Ecto neural progenitor cell (in vitro differentiated cells): ENCODE measurements around the gene NMNAT2.
A peak's percentile ranks its signal among the peaks of the same experiment; 100 is the strongest.

Experiments used
- DNase-seq: peaks from one replicate; pipeline ENCODE4 v3.0.0-alpha.2; 2018; ENCODE audit warnings: low spot score

NMNAT2 gene

DNA sequence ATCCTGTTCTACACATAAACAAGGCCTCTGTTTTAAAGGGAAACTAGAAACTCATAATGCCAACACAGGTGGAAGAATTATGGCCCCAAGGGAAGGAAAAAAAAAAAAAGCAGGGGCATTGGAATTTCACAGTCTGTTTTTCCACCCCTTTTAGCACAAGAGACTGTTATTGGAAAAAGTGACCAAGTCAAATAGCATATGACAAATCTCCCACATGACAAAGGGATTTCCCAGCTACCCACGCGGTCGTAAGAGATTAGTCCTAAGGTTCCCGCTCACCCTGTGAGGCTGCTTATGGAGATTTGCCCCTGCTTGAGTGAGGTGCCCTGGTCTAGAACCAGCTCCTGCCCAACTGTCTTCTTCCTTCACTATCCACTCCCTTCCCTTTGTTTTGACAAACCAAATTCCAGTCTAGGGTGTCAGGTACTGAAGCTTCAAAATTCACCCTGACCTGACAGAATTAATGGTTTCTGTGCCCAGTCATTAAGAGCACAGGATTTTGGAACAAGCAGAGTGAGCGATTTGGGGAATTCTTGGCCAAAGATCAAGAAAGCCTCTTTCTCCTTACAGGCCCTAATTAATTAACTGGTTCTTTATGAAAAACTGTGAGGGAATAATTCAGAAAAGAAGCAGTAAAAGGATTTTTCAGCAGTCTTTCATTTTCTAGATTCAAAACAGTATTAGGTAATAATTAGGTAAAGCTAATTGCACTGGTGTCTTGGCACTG is 107.3 kb downstream of the NMNAT2 start:
- no peak for DNase-seq

DNA sequence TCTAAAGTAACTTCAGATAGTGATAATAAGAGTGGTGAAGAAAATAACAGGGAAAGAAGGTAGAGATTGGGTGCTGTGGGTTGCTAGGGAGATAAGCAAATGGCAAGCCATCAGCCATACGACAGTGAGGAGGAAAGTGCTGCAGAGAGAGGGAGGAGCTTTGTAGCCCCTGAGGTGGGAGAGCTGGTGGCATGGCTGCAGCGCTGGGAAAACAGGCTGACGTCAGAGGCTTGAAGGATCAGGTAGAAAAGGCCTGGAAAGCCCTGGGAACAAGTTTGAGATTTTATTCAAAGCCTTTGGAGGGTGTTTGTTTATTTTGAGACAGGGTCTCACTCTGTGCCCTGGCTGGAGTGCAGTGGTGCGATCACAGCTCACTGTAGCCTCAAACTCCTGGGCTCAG is 109.5 kb downstream of the NMNAT2 start:
- no peak for DNase-seq

DNA sequence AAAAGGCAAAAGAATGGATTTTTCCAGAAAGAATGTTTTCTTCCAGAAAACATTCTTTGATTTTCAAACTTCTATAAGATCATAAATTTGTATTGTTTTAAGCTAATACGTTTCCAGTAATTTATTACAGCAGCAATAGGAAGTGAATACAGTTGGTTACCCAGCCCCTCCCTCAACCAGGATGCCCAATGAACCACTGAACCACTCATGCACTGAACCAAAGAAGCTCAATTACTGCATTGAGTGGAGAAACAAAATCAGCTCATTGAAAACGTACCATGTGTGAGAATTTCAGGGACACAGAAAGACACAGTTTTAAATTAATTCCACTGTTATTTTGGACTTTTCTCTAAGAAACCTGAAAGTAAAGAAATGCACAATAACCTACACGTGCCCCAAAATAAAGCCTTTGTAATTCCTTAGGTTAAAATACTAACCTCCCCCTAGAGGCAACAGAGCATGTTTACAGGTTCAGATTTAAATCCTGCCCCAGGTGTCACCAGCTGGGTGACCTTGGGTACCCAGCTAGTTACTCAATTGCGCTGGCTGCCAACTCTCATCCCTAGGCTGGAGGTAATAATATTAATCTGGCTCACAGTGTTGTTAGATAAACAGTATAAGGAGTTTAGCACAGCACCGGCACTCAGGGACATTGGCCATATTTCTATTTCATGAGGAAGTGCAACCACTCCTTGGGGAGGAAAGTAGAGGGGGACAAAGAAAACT is 111.7 kb downstream of the NMNAT2 start:
- DNase-seq = no peak

DNA sequence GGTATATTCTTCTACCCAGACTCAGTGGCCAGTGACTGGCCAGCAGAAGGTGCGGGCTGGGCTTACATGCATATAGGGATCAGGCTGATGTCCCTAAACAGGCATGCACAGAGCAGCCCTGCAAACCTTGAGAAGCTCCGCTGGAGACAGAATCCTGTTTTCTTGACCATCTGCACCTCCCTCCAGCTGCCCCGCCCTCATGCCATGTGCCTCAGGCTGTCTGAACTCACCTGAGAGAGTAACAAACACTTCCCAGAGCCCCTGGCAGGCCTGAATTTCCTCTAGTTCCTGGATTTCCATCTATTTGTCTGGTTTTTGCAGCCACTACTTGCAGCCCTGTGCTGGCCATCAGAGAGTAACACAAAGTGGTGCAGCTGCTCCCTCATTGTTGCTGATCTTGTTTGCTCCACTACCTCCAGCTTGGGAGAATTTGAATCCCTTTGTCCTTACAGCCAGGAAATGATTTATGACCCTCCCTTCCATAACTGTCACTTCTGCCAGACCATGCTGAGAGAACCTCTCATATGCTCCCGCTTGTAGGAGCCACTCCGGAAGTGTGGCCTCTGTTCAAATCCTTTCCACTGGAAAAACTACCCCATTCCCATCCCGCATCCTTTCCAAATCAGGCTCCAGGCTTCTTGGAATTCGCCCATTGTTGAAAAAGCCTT is 113.6 kb downstream of the NMNAT2 start:
- DNase-seq = peak; percentile 39

DNA sequence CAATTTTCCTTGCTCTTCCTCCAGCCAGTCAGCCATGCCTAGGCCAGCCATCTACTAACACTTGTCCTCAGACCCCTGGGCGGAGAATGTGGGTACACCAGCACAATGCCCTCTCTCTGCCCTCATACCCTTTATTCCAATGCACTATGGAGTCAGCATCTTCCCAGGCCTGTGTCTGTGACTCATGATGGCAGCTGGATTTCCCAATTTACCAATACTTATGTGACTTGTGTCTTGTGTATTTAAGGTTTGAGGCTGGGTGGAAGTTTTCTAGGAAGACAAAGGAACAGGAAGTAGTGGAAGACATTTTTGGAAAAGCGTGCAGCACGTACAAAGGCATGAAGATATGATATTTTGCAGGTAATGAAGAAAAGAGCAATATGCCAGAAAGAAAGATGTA is 114.3 kb downstream of the NMNAT2 start:
- no peak for DNase-seq

DNA sequence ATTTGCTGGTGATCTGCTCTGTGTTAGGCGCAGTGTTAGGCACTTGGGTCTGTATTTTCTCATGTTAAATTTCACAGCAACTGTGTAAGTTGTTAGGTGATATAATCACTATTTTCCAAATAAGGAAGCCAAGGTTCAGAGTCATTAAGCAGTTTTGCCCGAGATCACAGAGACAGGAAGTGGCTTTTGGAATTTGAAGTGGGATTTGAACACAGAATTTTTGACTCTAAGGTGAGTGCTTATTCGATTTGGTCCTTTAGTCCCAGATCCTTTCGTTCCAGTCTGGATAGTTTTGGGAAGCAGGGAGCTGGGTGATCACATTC is 114.9 kb downstream of the NMNAT2 start:
- DNase-seq = no peak

DNA sequence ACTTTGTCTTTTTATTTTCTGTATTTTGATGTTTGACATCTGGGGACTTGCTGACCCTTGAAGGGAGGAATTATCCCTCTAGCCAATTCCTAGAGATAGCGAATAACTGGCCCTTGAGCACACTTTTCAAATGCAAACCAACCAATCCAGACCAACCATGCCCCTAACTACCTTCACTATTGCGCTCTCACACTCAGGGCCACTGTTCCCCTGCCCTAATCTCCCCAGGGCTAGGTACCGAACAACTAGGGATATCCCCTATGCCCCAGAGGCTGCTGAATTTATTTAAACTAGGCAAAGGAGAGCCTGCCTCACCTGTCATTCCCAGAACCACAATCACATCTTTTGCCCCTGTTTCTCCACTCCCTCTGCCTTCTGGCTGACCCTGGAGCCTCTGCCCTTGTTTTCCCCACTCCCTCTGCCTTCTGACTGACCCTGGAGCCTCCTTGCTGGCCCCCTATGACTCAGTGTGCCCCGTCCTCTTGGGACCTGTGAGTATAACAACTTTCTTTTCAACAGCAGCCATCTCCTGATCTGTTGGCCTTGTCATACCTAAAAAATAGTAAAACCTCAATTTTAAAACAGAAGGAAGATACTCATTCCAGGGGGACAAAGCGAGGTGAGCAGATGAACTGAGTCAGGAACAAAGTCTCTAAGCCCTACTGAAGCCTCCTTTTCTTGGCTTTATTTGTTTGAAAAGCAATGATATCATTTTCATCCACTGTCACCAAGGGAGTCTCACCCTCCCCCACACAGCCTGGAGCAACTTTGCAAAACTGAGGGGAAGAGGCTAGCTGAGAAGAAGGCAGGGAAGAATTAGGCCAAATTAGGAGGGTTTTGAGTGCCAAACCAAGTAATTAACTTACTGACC is 115.5 kb downstream of the NMNAT2 start:
- peak; percentile 16 for DNase-seq

DNA sequence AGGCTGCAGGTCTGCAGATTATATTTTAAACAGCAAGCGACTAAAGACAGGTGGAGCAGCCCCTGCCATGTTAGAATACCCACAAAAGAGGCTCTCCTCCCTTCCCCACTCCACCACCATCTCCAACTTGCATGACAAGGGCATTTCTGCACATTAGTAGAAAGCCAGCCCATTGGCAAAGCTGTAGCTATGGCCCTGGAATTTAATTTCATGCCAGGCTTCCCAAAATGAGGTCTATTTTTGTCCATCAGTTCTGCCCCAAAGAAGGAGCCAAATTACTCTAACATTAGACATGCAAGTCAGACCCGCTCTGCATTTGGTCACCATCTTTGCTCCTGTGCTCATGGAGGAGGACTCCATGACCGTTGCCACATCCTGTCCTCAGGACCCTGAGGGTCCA is 116.9 kb downstream of the NMNAT2 start:
- DNase-seq = no peak

DNA sequence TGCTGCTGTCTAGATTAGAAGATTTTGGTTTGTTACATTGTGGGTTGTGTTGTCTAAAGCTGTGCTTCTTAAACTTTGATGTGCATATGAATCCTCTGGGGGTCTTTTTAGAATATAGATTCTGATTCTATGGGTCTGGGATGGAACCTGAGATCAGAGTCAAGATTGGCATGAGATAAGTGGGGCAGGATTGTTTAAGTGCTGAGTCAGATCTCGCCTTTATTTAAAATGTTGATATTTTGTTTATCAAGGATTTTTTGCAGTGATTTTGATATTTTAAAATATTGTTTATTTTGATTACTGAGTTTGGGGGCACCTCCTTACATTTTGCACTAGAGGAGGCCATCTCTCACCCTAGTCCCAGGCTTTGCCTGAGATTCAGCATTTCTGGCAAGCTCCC is 117.4 kb downstream of the NMNAT2 start:
- no peak for DNase-seq

DNA sequence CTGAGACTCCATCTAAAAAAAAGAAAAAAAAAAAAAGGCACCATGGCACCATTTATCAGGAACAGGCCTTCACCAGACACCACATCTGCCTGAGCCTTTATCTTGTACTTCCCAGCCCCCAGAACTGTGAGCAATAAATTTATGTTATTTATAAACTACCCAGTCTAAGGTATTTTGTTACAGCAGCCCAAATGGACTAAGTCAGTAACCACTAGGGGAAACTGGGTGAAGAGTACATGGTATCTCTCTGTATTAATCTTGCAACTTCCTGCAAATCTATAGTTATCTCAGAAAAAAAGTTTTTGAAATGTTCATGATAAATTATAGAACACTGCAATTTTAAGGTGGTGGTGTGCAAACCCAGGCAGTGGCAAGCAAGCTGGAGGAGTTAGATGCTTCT is 117.8 kb downstream of the NMNAT2 start:
- no peak for DNase-seq

DNA sequence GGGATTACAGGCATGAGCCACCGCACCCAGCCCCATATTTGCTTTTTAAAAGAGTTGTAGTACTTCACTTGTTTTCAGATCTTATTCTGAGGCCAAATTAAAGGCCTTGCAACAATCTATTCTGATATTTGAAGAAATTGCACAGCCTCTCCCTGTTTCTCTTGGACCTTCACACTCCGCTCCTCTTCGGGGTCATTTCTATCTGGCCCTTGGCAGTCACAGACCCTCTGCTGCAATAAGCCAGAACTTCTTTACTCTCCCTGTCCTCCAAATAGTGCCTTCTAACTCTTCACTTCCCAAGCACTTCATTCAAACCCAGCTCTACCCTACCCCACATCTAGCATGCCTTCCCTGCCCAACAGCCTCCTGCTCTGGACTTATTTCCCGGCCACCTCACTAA is 121.4 kb downstream of the NMNAT2 start:
- DNase-seq = no peak

DNA sequence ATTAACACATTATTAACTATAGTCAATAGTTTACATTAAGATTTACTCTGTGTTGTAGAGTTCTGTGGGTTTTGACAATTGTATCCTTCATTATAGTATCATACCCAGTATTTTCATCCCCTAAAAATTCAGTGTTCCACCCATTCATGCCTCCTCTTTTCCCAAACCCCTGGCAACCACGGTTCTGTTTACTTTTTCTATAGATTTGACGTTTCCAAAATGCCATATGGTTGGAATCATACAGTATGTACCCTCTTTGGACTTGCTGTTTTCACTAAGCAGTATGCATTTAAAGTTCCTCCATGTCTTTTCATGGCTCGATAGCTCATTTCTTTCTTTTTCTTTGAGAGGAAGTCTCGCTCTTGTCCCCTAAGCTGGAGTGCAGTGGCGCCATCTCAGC is 122.7 kb downstream of the NMNAT2 start:
- no peak for DNase-seq

DNA sequence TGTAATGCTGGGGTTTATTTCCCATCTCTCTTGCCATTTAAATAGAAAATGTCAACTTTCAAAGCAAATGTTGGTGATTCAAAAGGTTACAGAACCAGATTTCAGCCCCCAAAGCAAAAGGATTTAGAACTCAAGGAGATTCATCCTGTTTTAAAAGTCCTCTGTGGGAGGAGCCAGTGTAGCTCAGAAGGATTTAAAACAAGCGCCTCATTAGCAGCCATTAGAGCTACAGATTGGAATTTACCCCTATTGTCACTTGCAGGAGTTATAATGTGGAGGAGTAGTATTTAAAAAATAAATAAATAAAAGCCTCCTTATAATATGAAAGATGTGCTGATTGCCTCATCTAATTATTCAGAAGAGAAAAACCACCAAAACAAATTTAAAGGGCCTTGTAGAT is 124.3 kb downstream of the NMNAT2 start:
- no peak for DNase-seq

DNA sequence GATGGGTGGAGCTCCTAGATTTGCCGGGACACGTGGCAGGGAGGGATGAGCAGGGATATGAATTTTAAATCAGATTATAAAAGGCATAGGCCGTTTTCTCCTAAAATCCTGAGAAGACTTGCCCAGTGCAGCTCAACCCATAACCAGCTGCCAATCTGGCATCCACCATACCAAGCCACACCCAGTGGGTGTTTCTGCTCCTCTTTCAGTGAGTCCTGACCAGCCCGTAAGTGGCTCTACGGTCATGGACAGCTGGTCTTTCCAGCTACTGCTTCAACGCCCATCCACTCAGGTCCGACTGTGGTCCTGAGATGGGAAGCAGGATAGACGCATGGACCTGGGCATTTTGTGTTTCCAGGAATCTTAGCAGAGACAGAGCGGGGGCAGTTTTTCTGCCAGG is 124.9 kb downstream of the NMNAT2 start:
- no peak for DNase-seq

DNA sequence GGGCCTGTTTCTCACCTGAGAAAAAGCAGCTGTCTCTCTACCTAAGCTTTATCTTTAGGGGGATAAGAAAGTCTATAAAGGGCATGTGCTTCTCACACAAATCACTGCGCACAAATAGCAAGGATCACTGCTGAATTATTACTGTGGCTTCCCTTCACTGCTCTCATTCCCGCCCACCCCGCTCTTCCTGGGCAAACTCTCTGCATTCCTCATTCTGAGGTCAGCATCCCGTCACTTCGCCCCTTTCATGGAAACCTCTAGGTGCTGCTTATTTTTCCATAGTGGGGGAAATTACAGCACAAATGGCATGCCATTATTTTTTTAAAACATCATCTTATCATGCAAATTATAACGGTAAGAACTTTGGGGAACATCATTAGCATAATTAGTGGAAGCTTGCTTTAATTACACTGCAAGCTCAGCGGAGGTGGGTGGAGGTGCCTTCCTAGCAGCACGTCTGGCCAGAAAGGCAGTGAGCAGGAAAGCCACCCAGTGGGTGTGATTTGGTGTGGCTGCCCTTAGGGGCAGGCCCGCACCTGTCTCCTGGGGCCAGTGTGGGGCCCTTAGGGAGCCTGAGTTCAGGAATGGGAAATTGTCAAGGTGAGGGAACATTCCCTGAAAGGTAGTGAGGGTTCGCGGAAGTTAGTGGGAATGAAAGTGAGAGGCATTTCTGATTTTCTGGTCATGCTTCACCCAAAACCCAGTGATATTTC is 126.2 kb downstream of the NMNAT2 start:
- DNase-seq = no peak

DNA sequence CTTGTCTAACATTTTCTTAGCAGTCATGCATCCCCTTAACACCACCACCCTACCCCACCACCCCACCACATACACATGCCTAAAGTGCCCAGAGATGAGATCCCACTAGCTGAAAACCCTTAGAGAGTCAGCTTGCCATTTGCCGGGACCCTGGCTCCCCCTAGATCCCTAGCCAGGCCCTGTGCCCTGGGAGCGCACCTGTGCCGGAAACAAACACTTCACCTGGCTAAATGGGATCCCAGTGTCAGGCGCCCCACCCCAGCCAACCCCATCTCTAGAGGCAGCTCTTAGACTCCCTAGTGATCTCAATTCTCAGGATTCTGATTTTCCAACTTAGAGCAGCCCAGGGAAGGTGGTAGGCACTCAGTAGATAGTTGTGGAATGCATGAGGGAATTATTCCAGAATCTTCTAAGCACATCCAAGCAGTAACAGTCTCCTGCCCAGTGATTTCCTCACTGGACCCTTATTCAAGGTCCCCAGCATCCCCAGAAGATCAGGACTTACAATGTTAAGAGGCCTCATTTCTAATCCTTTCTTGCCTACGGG is 126.9 kb downstream of the NMNAT2 start:
- no peak for DNase-seq

DNA sequence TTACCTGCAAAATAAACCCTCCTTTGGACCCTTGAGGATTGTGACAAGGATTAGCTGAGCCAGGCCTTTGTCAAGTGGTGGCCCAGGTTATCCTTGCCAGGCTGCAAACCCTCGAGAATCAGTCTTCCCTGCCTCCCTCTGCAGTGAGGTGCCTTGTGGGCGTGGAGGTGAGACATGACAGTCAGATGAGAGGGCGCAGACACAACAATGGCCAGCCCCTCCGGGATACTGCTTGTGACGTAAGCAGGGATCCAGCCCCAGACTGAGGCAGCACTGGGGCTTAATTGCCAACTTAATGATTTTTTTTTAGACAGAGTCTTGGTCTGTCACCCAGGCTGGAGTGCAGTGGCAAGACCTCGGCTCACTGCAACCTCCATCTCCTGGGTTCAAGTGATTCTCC is 127.6 kb downstream of the NMNAT2 start:
- DNase-seq = no peak

DNA sequence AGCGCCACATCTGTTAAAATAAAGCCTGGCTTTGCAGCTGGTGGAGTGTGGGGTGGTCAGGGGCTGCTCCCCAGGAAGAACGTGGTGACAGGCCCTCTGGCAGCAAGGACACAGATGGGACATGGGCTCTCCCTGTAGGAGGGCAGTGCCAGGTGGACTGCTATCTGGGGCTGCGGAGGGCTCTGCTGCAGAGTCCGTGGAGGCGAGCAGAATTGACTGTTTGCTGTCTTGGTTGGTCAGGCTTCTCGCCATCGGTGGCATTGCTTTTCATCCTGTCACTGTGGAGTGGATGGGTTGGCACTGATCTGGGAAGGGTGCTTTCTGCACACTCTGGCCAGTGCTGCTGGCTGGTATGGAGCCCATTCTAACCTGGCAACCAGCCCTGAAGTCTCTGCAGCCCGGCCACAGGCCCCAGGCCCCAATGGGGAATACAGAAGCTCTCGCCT is 129.1 kb downstream of the NMNAT2 start:
- DNase-seq = no peak

DNA sequence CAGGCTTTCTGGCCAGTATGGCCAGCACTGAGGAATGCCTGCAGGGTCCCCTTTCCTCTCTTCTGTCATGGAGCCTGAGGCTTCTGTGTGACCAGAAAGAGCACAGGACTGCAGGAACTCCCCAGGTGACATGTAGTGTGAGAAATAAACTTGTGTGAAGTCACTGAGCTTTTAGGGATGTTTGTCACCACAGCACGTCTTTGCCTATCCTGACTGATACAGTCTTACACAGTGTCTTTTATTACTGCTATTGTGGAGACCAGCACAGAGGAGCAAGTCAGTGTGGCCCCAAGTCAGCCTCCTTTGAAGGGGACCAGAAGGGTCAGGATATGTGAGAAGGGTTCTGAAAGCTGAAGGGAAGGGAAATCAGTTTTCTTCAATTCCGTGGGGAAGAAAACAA is 129.6 kb downstream of the NMNAT2 start:
- DNase-seq = no peak

DNA sequence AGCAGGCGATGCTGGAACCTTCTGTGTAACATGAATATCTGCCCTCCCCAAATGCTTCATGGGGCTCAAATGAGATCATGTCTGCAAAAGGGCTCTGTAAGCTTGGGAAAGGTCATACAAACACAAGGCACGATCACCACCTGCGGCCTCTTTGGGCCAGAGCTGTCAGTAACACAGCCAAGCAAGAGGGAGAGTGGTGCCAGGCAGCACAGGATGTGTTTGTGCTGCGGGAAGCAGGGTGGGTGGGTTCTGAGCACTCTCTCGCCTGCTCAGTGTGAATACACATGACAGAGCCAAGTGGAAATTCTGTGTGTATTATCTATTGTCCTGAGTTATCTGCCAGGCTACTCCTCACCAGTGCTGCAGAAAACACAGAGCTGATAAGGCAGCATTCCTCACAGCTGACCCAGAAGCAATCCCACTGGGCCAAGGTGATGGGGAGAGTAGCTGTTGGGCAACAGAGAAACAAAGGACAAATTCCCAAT is 130.9 kb downstream of the NMNAT2 start:
- DNase-seq = no peak

DNA sequence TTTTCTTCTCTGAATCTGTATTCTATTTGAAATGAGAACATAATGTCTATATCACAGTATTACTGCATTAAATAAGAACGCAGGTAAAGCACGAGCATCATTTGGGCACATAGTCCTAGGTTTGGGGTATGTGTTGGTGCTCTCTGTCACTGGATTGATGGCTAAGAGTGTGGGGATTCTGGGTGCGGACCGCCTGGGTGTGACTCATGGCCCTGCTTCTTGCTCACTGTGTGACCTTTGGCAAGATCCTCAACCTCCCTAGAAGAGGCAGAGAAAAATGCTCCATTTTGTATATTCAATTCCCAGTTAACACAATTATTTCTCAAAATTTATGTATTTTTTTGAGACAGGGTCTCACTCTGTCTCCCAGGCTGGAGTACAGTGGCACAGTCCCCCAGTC is 132.4 kb downstream of the NMNAT2 start:
- no peak for DNase-seq
